H1 (cell line): ENCODE results near the gene PDZK1IP1. TPM values are rescaled to one million over a fixed set of nuclear protein-coding genes. Genes with fewer than 3 reads are reported as not detected.

Experiments
- CBX8 ChIP-seq: fragments of 300-800, 300-1000 bp; sonication (generic); IDR thresholded peaks from 2 replicates; pipeline ENCODE4 v1.7.1; 2016; ENCODE audit warnings: low read depth, low read length, borderline replicate concordance
- CHD1 ChIP-seq: IDR thresholded peaks from 2 replicates; pipeline ENCODE4 v1.6.1; 2012; ENCODE audit warnings: low read depth, low read length, improper control_type of control experiment
- CTBP2 ChIP-seq: IDR thresholded peaks from 2 replicates; pipeline ENCODE4 v1.7.0; 2011; ENCODE audit warnings: borderline replicate concordance, mild to moderate bottlenecking, moderate library complexity, mixed read lengths, low read length; ENCODE audit not compliant: insufficient read depth, insufficient read length
- RAD21 ChIP-seq, 2 experiments: IDR thresholded peaks in 1 of 2; conservative IDR thresholded peaks in 1 of 2; 2 replicates each; pipeline ENCODE4 v1.6.1; 2011; ENCODE audit warnings: low read depth in 2 of 2, low read length in 2 of 2, improper control_type of control experiment in 1 of 2, inconsistent platforms in 1 of 2, mild to moderate bottlenecking in 1 of 2, moderate library complexity in 1 of 2
- polyA plus RNA-seq, 7 experiments: library from polyadenylated mRNA; depleted of rRNA in 3 of 7; stranded (reverse) in 5 of 7; unstranded in 2 of 7; fragments of >200 nt in 5 of 7; fragments of 200-250 nt in 2 of 7; gene quantifications; 1 replicate in 5 of 7; 2 replicates in 1 of 7; 4 replicates in 1 of 7; pipeline versions ENCODE4 v1.2.1 to v1.2.3, GENCODE V29; 2011 to 2013; ENCODE audit warnings: missing spikeins in 2 of 7, mixed read lengths in 2 of 7
- total RNA-seq: library from RNA; stranded (reverse); fragmentation: NEBNext Ultra II Directional; extraction: Animal tissue kit (Norgen Biotek cat#: 25700); gene quantifications from 2 replicates; pipeline ENCODE4 v1.2.1, GENCODE V29; 2021
- TF ChIP-seq, protein P1 (sequence below): fragments of 300-600 bp; sonication (generic); IDR thresholded peaks from 2 replicates; pipeline ENCODE4 v1.7.1; 2012; ENCODE audit warnings: low read length, moderate library complexity, mild to moderate bottlenecking, inconsistent platforms; ENCODE audit not compliant: insufficient replicate concordance
- TF ChIP-seq, protein P2 (sequence below), 3 experiments: IDR thresholded peaks; 1 replicate in 2 of 3; 2 replicates in 1 of 3; pipeline versions ENCODE4 v1.5.1 to v1.6.1; 2011; ENCODE audit warnings: low read length in 3 of 3, mild to moderate bottlenecking in 3 of 3, inconsistent platforms in 2 of 3, low read depth in 1 of 3, moderate library complexity in 1 of 3; ENCODE audit not compliant: insufficient read depth in 1 of 3; ENCODE audit errors: control extremely low read depth in 1 of 3

Gene PDZK1IP1
- total and polyA plus RNA-seq, 2 of the 8 experiments (the other 6 are each of a cell fraction or from before 2014, with no cell fraction given): 0.17 TPM; not detected in 1

DNA sequence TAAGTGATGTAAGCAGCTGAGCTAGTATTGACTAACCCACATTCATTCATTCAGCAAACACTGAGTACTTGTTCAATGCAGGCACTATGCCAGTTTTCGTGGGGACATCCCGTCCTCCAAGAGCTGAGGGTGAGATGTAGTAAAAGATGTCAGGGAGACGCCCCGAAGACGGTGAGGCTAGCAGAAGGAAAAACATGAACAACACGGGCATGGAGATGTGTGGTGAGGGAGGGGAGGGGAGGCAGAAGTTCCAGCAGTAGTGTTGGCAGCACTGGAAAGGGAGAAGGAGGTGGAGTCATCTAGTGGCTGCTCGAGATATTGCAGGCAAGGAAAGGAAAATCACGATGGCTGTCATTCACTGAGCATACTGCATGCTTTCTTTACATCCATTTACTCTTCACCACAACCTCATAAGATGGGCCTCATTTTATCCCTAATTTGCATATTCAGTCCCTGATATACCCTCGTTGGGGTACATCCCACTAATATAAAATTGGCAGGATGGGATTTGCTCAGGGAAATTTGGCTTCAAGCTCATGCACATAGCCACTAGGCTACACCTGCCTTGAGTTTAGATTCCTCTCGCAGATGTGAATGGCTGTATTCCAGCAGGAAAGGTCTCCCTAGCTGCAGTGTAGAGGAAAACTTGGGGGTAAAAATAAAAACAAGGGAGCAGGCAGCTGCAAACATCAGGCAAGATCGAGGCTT lies 14.5 kb downstream of the PDZK1IP1 start (continued):
- TF ChIP-seq, protein P1, sequence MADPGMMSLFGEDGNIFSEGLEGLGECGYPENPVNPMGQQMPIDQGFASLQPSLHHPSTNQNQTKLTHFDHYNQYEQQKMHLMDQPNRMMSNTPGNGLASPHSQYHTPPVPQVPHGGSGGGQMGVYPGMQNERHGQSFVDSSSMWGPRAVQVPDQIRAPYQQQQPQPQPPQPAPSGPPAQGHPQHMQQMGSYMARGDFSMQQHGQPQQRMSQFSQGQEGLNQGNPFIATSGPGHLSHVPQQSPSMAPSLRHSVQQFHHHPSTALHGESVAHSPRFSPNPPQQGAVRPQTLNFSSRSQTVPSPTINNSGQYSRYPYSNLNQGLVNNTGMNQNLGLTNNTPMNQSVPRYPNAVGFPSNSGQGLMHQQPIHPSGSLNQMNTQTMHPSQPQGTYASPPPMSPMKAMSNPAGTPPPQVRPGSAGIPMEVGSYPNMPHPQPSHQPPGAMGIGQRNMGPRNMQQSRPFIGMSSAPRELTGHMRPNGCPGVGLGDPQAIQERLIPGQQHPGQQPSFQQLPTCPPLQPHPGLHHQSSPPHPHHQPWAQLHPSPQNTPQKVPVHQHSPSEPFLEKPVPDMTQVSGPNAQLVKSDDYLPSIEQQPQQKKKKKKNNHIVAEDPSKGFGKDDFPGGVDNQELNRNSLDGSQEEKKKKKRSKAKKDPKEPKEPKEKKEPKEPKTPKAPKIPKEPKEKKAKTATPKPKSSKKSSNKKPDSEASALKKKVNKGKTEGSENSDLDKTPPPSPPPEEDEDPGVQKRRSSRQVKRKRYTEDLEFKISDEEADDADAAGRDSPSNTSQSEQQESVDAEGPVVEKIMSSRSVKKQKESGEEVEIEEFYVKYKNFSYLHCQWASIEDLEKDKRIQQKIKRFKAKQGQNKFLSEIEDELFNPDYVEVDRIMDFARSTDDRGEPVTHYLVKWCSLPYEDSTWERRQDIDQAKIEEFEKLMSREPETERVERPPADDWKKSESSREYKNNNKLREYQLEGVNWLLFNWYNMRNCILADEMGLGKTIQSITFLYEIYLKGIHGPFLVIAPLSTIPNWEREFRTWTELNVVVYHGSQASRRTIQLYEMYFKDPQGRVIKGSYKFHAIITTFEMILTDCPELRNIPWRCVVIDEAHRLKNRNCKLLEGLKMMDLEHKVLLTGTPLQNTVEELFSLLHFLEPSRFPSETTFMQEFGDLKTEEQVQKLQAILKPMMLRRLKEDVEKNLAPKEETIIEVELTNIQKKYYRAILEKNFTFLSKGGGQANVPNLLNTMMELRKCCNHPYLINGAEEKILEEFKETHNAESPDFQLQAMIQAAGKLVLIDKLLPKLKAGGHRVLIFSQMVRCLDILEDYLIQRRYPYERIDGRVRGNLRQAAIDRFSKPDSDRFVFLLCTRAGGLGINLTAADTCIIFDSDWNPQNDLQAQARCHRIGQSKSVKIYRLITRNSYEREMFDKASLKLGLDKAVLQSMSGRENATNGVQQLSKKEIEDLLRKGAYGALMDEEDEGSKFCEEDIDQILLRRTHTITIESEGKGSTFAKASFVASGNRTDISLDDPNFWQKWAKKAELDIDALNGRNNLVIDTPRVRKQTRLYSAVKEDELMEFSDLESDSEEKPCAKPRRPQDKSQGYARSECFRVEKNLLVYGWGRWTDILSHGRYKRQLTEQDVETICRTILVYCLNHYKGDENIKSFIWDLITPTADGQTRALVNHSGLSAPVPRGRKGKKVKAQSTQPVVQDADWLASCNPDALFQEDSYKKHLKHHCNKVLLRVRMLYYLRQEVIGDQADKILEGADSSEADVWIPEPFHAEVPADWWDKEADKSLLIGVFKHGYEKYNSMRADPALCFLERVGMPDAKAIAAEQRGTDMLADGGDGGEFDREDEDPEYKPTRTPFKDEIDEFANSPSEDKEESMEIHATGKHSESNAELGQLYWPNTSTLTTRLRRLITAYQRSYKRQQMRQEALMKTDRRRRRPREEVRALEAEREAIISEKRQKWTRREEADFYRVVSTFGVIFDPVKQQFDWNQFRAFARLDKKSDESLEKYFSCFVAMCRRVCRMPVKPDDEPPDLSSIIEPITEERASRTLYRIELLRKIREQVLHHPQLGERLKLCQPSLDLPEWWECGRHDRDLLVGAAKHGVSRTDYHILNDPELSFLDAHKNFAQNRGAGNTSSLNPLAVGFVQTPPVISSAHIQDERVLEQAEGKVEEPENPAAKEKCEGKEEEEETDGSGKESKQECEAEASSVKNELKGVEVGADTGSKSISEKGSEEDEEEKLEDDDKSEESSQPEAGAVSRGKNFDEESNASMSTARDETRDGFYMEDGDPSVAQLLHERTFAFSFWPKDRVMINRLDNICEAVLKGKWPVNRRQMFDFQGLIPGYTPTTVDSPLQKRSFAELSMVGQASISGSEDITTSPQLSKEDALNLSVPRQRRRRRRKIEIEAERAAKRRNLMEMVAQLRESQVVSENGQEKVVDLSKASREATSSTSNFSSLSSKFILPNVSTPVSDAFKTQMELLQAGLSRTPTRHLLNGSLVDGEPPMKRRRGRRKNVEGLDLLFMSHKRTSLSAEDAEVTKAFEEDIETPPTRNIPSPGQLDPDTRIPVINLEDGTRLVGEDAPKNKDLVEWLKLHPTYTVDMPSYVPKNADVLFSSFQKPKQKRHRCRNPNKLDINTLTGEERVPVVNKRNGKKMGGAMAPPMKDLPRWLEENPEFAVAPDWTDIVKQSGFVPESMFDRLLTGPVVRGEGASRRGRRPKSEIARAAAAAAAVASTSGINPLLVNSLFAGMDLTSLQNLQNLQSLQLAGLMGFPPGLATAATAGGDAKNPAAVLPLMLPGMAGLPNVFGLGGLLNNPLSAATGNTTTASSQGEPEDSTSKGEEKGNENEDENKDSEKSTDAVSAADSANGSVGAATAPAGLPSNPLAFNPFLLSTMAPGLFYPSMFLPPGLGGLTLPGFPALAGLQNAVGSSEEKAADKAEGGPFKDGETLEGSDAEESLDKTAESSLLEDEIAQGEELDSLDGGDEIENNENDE: no peak
- TF ChIP-seq CHD1 (no peak), RAD21 (IDR thresholded peaks at IDR 0.05 in 1 of 2, conservative IDR thresholded peaks at IDR 0.05 in 1 of 2; ENCODE audit: low read depth in 2 of 2, low read length in 2 of 2) (peak; percentile 89 to 92), CTBP2 (no peak), CBX8 (no peak)
- TF ChIP-seq, protein P2, sequence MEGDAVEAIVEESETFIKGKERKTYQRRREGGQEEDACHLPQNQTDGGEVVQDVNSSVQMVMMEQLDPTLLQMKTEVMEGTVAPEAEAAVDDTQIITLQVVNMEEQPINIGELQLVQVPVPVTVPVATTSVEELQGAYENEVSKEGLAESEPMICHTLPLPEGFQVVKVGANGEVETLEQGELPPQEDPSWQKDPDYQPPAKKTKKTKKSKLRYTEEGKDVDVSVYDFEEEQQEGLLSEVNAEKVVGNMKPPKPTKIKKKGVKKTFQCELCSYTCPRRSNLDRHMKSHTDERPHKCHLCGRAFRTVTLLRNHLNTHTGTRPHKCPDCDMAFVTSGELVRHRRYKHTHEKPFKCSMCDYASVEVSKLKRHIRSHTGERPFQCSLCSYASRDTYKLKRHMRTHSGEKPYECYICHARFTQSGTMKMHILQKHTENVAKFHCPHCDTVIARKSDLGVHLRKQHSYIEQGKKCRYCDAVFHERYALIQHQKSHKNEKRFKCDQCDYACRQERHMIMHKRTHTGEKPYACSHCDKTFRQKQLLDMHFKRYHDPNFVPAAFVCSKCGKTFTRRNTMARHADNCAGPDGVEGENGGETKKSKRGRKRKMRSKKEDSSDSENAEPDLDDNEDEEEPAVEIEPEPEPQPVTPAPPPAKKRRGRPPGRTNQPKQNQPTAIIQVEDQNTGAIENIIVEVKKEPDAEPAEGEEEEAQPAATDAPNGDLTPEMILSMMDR (IDR thresholded peaks at IDR 0.05; ENCODE audit: control extremely low read depth in 1 of 3, insufficient read depth in 1 of 3, low read depth in 1 of 3, low read length in 3 of 3): peak; percentile 81 to 100 (median 83)
